HG02623 (cell line): Measurements from ENCODE around the gene IGFBP4.

ENCODE experiments used
- ATAC-seq: cut with Tn5 transposase; IDR thresholded peaks from one replicate; pipeline ENCODE4 v1.9.1; 2021; ENCODE audit warnings: moderate library complexity; ENCODE audit not compliant: unreplicated experiment

Gene IGFBP4

GRCh38 chr17:40486522-40487370 lies 43.5 kb downstream of the IGFBP4 start:
- no peak for ATAC-seq

- no peak for ATAC-seq
These were observed 44.2 kb downstream of the IGFBP4 start for GRCh38 chr17:40487371-40488020.

- no peak for ATAC-seq
These were observed 47.1 kb downstream of the IGFBP4 start for GRCh38 chr17:40490289-40490853.

- ATAC-seq: no peak
These were observed 47.7 kb downstream of the IGFBP4 start for GRCh38 chr17:40490982-40491381.

DNA sequence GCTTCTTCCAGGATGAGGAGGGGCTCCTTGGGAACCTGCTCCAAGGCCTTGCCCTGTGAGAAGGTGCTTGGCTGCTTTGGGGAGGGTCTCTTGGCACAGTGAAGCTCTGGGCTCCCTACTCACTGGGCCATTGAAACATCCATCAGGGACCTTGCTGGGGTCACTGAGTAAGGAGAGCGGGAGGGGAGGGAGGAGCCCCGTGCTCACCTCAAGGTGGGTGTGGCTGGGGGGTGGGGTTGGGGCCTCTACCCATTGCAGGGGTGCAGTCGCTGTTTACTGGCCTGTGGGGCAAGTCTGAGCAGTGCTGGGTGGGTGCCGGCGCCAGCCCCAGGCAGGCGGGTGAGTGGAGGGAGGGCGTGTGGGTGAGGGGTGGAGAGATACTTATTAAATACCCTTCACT lies 48.2 kb downstream of the IGFBP4 start:
- ATAC-seq: no peak

- no peak for ATAC-seq
These were observed 50.4 kb downstream of the IGFBP4 start for GRCh38 chr17:40493697-40494096.

- no peak for ATAC-seq
These were observed 51.9 kb downstream of the IGFBP4 start for GRCh38 chr17:40495140-40495539.

GRCh38 chr17:40496170-40496569 lies 52.9 kb downstream of the IGFBP4 start:
- no peak for ATAC-seq

- no peak for ATAC-seq
These were observed 53.6 kb downstream of the IGFBP4 start for GRCh38 chr17:40496634-40497420.

- ATAC-seq: no peak
These were observed 54.4 kb downstream of the IGFBP4 start for GRCh38 chr17:40497695-40498094.

DNA sequence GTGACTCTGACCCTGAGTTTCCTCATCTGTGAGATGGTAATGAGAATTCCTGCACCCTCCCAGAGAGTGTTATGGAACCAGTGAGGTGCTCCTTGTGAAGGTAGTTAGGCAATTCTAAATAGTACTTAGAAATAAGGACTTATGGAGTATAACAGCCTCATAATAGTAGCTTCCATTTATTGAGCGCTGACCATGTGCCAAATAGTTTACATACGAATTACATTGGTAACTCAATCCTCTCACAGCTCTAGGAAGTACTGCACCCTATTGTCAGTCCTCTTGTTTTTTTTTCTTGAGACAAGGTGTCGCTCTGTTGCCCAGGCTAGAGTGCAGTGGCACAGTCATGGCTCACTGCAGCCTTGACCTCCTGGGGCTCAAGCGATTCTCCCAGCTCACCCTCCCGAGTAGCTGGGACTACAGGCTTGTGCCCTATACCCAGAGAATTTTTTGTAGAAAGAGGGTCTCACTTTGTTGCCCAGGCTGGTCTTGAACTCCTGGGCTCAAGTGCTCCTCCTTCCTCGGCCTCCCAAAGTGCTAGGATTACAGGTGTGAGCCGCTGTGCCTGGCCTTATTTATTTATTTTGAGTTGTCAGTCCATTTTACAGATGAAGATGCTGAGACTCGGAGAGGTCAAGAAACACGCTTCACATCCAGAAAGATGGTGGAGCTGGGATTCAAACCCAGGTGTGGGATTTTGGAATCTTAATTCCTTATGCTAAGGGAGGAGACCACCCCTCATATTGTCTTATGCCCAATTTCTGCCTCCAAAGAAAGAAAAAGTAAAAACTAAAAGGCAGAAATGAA lies 55.2 kb downstream of the IGFBP4 start:
- no peak for ATAC-seq

- ATAC-seq: no peak
These were observed 56.4 kb downstream of the IGFBP4 start for GRCh38 chr17:40499551-40500189.

- ATAC-seq: no peak
These were observed 56.9 kb downstream of the IGFBP4 start for GRCh38 chr17:40500190-40500589.

GRCh38 chr17:40500709-40501108 lies 57.5 kb downstream of the IGFBP4 start:
- ATAC-seq: no peak

DNA sequence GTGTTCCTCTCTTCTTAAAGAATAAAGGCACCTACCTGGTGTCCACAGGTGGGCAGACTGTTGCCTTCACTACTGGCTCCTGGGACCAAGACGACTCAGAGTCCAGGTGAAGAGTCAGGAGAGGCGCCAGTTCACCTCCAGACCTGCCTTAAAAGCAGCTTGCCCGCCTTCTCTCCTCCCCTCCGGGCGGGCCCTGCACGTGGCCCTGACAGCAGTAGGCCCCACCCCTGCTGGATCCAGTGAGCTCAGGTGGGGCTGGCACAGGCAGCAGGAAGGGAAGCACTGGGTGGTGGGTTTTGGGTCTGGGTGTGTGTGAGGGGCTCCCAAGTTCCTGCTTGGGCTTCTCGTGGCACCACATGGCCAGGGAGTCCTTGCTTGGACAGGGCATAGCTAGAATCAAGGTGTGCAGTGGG lies 58.3 kb downstream of the IGFBP4 start, which contains the start of gene TNS4:
TNS4 (minus strand) TSS at position 125 of the 413 bp plus-strand sequence. CDS start 5,198 bp downstream, outside the sequence.
- no peak for ATAC-seq

- no peak for ATAC-seq
These were observed 59.5 kb downstream of the IGFBP4 start for GRCh38 chr17:40502716-40503115.

DNA sequence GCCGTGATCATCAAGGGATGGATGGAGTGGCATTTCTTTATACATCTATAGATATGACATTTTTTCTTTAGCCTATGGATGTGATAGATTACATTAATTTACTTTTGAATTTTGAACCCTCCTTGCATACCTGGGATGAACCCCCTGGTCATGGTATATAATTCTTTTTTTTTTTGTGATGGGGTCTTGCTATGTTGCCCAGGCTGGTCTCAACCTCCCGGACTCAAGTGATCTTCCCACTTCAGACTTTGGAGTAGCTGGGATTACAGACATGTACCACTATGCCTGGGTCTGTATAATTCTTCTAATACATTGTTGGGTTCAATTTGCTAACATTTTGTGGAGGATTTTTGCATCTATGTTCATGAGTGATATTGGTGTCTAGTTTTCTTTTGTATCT lies 59.9 kb downstream of the IGFBP4 start:
- ATAC-seq: no peak

- ATAC-seq: no peak
These were observed 63.5 kb downstream of the IGFBP4 start for GRCh38 chr17:40506786-40507185.
